ENCODE measurements around the gene KCNH6. TPM values are rescaled to one million over a fixed set of nuclear protein-coding genes. Genes with fewer than 3 reads are reported as not detected.

Gene KCNH6
- total RNA-seq, 1 experiment from 2014 or later: 1.6 TPM

DNA sequence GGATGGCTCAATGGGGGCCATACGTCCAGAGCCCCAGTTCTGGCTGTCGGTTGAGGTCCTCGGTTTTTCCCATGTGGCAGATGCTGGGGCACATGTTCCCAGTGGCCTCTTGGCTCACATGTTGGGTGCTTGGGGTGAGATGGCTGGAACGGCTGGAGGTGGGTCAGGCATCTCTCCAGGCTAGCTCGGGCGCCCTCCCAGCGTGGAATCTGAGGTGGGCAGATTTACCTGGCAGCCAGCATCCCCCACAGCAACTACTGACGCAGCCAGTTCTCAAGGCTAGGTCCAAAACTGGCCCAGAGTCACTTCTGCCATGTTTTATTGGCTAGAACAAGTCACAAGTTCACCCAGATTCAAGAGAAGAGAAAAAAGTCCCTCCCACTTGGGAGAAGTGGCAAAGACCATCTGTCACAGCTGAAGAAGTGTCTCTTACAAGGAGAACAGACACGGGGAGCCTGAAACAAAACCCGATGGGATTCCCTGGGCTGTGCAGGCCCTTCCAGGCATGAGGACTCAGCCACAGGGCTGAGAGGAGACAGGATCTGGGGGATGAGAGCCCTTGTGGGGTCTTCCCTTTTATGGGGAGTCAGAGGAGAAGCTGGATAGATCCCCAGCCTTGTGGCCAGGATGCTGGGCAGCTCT is 31.1 kb upstream of the KCNH6 start:
- WGBS (ENCODE audit: extremely low coverage, insufficient read length, low lambda C conversion rate): no CpG with 5 or more reads among the region's 10 CpGs
- no peak overlapping the region for H2BK20ac ChIP-seq (ENCODE audit: low read depth, low read length, poor library complexity, severe bottlenecking)
- H3K27ac Mint-ChIP-seq: no peak overlapping the region

More for the DNA sequence above, 31.1 kb upstream of the KCNH6 start:
- H4K91ac ChIP-seq (ENCODE audit: insufficient read length, low read depth, low read length): no peak overlapping the region
- no peak overlapping the region for H3K23ac ChIP-seq (ENCODE audit: insufficient read length, low read depth, low read length)
- DNase-seq: no peak
- no peak overlapping the region for H2AK5ac ChIP-seq (ENCODE audit: insufficient read length, low read length)
- no peak overlapping the region for H2AFZ ChIP-seq (ENCODE audit: low read length)
- Mint-ChIP-seq H3K4me3 (no peak overlapping the region), H3K27me3 (ENCODE audit: low read depth) (no peaks in the 10 kb centered on the region; the same call in 1 of the 2 replicates), H3K4me1 (peaks cover 0 to 6% of the 10 kb centered on the region in 2 experiments; a peak in 2 of 4 replicates), H3K36me3 (ENCODE audit: insufficient read depth in 1 of 3, low read depth in 3 of 3) (no peaks in the 10 kb centered on the region; a peak in 1 of 7 replicates), H3K9me3 (no peaks in the 10 kb centered on the region)
- H3K27me3 ChIP-seq (ENCODE audit: insufficient read depth, low read length): no peaks in the 10 kb centered on the region
- no peak overlapping the region for H3K18ac ChIP-seq (ENCODE audit: insufficient read length, low read depth, low read length)
- H4K8ac ChIP-seq (replicated peaks; ENCODE audit: insufficient read length, low read depth, low read length): no peak overlapping the region
- H3K23me2 ChIP-seq (ENCODE audit: insufficient read length, low read depth, low read length, poor library complexity, severe bottlenecking): no peaks in the 10 kb centered on the region
- no peak overlapping the region for H2BK15ac ChIP-seq (ENCODE audit: low read depth, low read length)
- no peaks in the 10 kb centered on the region for H3K4me1 ChIP-seq (ENCODE audit: insufficient read depth, low read length)
- no peak overlapping the region for H3K27ac ChIP-seq (ENCODE audit: insufficient read length, low read depth, low read length)
- no peak overlapping the region for H3K4ac ChIP-seq (ENCODE audit: low read depth, low read length)
- H3K14ac ChIP-seq (ENCODE audit: insufficient read depth, low read length): no peak overlapping the region; the same call in 1 of the 2 replicates
- H3K56ac ChIP-seq (ENCODE audit: insufficient read length, low read depth, low read length): no peak overlapping the region
- TF ChIP-seq, protein P1, sequence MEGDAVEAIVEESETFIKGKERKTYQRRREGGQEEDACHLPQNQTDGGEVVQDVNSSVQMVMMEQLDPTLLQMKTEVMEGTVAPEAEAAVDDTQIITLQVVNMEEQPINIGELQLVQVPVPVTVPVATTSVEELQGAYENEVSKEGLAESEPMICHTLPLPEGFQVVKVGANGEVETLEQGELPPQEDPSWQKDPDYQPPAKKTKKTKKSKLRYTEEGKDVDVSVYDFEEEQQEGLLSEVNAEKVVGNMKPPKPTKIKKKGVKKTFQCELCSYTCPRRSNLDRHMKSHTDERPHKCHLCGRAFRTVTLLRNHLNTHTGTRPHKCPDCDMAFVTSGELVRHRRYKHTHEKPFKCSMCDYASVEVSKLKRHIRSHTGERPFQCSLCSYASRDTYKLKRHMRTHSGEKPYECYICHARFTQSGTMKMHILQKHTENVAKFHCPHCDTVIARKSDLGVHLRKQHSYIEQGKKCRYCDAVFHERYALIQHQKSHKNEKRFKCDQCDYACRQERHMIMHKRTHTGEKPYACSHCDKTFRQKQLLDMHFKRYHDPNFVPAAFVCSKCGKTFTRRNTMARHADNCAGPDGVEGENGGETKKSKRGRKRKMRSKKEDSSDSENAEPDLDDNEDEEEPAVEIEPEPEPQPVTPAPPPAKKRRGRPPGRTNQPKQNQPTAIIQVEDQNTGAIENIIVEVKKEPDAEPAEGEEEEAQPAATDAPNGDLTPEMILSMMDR (conservative IDR thresholded peaks at IDR 0.05): no peak
- H3K79me2 ChIP-seq (ENCODE audit: insufficient read depth, low read length): no peaks in the 10 kb centered on the region
- H2BK12ac ChIP-seq (ENCODE audit: insufficient read length, low read depth, low read length): no peak overlapping the region
- no peaks in the 10 kb centered on the region for H4K20me1 ChIP-seq (ENCODE audit: control insufficient read depth, insufficient read depth, insufficient read length)
- H3T11ph ChIP-seq (ENCODE audit: low read length): no peak overlapping the region
- no peak overlapping the region for H4K5ac ChIP-seq (ENCODE audit: insufficient read length, low read depth, low read length)
- H3K9ac ChIP-seq (ENCODE audit: extremely low read depth, insufficient read length, low read length): no peak overlapping the region
- no peaks in the 10 kb centered on the region for H3K79me1 ChIP-seq (ENCODE audit: insufficient read depth, low read depth, low read length, poor library complexity, severe bottlenecking)
- H3K9me3 ChIP-seq (ENCODE audit: control insufficient read depth, low read depth, low read length): no peaks in the 10 kb centered on the region
- H2BK5ac ChIP-seq (ENCODE audit: insufficient read length, low read length): no peak overlapping the region
- H3K4me2 ChIP-seq (ENCODE audit: insufficient read depth, insufficient read length, low read length): no peak overlapping the region
- no peak overlapping the region for H2BK120ac ChIP-seq (ENCODE audit: low read depth, low read length, poor library complexity, severe bottlenecking)

Measured in H9 (cell line).